Measurements from ENCODE around the gene C2orf49.
"Not testable (repeated sequence)": the region's sequence is repeated elsewhere in the genome, so short reads cannot be mapped to it uniquely, and the experiment has no call there.

Gene C2orf49

DNA sequence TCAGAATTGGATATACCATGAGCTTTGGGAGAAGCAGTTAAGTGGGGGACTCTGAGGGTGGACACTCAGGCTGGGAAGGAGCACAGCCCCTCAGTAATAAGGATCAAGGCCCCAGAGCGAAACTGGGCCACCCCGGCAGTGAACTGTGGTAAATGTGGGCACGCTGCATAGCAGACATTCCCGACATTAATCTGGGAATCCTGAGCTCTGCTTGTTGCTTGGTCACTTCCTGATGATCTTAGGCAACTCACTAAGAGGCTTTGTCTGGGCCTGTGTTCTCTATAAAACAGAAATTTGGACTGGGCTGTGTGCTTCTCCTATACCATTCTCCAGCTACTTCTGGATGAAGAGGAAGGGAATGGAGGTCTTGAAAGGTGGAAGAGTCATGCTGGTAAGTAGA, 12.6 kb upstream of the C2orf49 start:
- Histone ChIP-seq H3K4me1 (ENCODE audit: low read length) (no peaks in the 10 kb centered on the region), H3K9me2 (replicated peaks; ENCODE audit: insufficient read depth, low read length) (no peaks in the 10 kb centered on the region), H3K79me2 (ENCODE audit: low read length) (peaks cover 92% of the 10 kb centered on the region), H4K20me1 (ENCODE audit: insufficient read depth, low read length) (0 out of 2 replicates have a peak, but pooled peaks cover 2% of the 10 kb centered on the region), H2AFZ (ENCODE audit: low read length) (no peak overlapping the region), H3K9ac (ENCODE audit: low read length) (no peak overlapping the region), H3K27ac (ENCODE audit: low read length) (no peak overlapping the region), H3K36me3 (replicated peaks; ENCODE audit: insufficient read depth, low read length) (peaks cover 5% of the 10 kb centered on the region; the same call in 1 of the 2 replicates), H3K4me3 (ENCODE audit: low read length) (no peak overlapping the region), H3F3A (ENCODE audit: insufficient read depth, low read length) (no peaks in the 10 kb centered on the region), H3K4me2 (ENCODE audit: low read depth, low read length) (no peak overlapping the region), H3K27me3 (replicated peaks; ENCODE audit: insufficient read depth, low read length) (no peaks in the 10 kb centered on the region), H3K9me3 (replicated peaks; ENCODE audit: insufficient read depth, low read length) (no peaks in the 10 kb centered on the region)
- no peak for DNase-seq
- TF ChIP-seq EZH2 (optimal IDR thresholded peaks at IDR 0.05; ENCODE audit: low read depth, low read length) (no peak), EZH2phosphoT487 (IDR thresholded peaks at IDR 0.05; ENCODE audit: low read length) (no peak)
- TF ChIP-seq, protein P1, sequence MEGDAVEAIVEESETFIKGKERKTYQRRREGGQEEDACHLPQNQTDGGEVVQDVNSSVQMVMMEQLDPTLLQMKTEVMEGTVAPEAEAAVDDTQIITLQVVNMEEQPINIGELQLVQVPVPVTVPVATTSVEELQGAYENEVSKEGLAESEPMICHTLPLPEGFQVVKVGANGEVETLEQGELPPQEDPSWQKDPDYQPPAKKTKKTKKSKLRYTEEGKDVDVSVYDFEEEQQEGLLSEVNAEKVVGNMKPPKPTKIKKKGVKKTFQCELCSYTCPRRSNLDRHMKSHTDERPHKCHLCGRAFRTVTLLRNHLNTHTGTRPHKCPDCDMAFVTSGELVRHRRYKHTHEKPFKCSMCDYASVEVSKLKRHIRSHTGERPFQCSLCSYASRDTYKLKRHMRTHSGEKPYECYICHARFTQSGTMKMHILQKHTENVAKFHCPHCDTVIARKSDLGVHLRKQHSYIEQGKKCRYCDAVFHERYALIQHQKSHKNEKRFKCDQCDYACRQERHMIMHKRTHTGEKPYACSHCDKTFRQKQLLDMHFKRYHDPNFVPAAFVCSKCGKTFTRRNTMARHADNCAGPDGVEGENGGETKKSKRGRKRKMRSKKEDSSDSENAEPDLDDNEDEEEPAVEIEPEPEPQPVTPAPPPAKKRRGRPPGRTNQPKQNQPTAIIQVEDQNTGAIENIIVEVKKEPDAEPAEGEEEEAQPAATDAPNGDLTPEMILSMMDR (IDR thresholded peaks at IDR 0.05; ENCODE audit: low read length), result no peak

DNA sequence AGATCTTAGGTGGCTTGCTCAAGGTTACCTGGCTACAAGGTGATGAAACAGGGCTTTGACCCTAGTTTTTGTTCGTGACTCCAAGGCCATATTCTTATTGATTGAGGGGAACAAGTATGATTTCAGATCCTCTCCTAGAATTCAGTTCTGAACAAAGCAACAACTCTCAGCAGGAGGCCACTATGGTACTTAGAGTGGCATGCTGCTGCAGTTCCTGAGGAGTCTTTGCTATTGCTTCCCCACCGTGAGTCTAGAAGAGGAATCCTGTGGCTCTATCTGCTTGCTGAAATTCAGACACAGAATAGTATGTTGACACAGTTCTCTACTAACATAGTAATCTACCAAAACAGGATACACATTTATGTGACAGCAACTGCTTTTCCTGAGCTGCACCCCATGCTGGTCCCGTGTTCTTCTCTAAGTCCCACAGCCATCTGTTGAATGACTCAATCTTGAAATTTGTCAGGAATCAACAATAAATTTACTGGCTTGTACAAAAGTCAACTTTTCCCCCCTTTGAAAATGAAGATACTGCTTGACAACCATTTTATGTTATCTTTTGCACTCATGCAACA, 11.9 kb upstream of the C2orf49 start:
- no peak overlapping the region for H3K4me2 ChIP-seq (ENCODE audit: low read depth, low read length)
- no peaks in the 10 kb centered on the region for H3K27me3 ChIP-seq (replicated peaks; ENCODE audit: insufficient read depth, low read length)
- H3K9me3 ChIP-seq (replicated peaks; ENCODE audit: insufficient read depth, low read length), result no peaks in the 10 kb centered on the region
- no peaks in the 10 kb centered on the region for H3K9me2 ChIP-seq (replicated peaks; ENCODE audit: insufficient read depth, low read length)
- no peak overlapping the region for H3K27ac ChIP-seq (ENCODE audit: low read length)
- H3K79me2 ChIP-seq (ENCODE audit: low read length), result peaks cover 91% of the 10 kb centered on the region
- no peak for DNase-seq
- 0 out of 2 replicates have a peak, but pooled peaks cover 2% of the 10 kb centered on the region for H4K20me1 ChIP-seq (ENCODE audit: insufficient read depth, low read length)
- H3K9ac ChIP-seq (ENCODE audit: low read length), result no peak overlapping the region
- TF ChIP-seq EZH2phosphoT487 (IDR thresholded peaks at IDR 0.05; ENCODE audit: low read length), result no peak
- TF ChIP-seq EZH2 (optimal IDR thresholded peaks at IDR 0.05; ENCODE audit: low read depth, low read length), result no peak
- TF ChIP-seq, protein P1 (IDR thresholded peaks at IDR 0.05; ENCODE audit: low read length), result no peak
- no peak overlapping the region for H2AFZ ChIP-seq (ENCODE audit: low read length)
- H3K36me3 ChIP-seq (replicated peaks; ENCODE audit: insufficient read depth, low read length), result peaks cover 5% of the 10 kb centered on the region; the same call in 1 of the 2 replicates
- H3K4me1 ChIP-seq (ENCODE audit: low read length), result peaks cover 4% of the 10 kb centered on the region; the same call in 1 of the 2 replicates
- H3K4me3 ChIP-seq (ENCODE audit: low read length), result no peak overlapping the region
- no peaks in the 10 kb centered on the region for H3F3A ChIP-seq (ENCODE audit: insufficient read depth, low read length)

DNA sequence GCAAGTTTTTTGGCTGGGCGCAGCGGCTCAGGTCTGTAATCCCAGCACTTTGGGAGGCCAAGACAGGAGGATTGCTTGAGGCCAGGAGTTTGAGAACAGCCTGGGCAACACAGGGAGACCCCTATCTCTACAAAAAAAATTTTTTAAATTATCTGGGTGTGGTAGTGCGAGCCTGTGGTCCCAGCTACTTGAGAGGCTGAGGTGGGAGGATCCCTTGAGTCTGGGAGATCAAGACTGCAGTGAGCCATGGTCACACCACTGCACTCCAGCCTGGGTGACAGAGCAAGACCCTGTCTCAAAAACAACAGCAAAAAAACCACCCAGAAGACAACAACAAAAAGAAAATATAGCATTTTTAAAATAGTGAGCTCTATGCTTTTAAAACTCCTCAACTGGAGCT, 10.1 kb upstream of the C2orf49 start:
- not testable (repeated sequence) for DNase-seq; H3K4me2 ChIP-seq (ENCODE audit: low read depth, low read length)

DNA sequence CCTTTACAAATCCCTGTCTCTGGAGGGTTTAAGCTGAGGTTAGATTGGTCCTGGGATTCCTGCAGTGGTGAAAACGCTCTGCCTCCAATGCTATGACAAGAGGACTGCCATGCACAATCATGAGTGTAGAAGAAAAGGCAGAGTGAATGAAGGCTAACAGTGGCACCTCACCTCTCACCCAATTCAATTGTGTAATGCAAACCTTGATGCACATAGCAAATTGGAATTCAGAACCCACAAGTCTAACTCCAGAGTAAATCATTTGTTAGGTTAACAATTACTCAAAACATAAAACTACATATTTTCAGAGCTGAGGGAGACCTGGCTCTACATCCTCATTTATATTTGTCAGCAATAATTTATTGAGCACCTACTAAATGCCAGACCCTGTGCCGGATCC, 9.7 kb upstream of the C2orf49 start:
- no peaks in the 10 kb centered on the region for H3K9me3 ChIP-seq (replicated peaks; ENCODE audit: insufficient read depth, low read length)

More for the DNA sequence above, 10.1 kb upstream of the C2orf49 start:
- H3K36me3 ChIP-seq (replicated peaks; ENCODE audit: insufficient read depth, low read length); H3K9me2 ChIP-seq (replicated peaks; ENCODE audit: insufficient read depth, low read length); H3K27me3 ChIP-seq (replicated peaks; ENCODE audit: insufficient read depth, low read length); H3K4me1 ChIP-seq (ENCODE audit: low read length); H4K20me1 ChIP-seq (ENCODE audit: insufficient read depth, low read length); H3K4me3 ChIP-seq (ENCODE audit: low read length); H2AFZ ChIP-seq (ENCODE audit: low read length); H3K9me3 ChIP-seq (replicated peaks; ENCODE audit: insufficient read depth, low read length); H3K9ac ChIP-seq (ENCODE audit: low read length); H3F3A ChIP-seq (ENCODE audit: insufficient read depth, low read length); H3K27ac ChIP-seq (ENCODE audit: low read length): not testable (repeated sequence)
- H3K79me2 ChIP-seq (ENCODE audit: low read length), result peaks cover 75% of the 10 kb centered on the region

More for the DNA sequence above, 9.7 kb upstream of the C2orf49 start:
- Histone ChIP-seq H3K4me3 (ENCODE audit: low read length) (no peak overlapping the region), H3K9ac (ENCODE audit: low read length) (no peak overlapping the region), H3K4me1 (ENCODE audit: low read length) (peaks cover 4% of the 10 kb centered on the region; the same call in 1 of the 2 replicates), H4K20me1 (ENCODE audit: insufficient read depth, low read length) (0 out of 2 replicates have a peak, but pooled peaks cover 2% of the 10 kb centered on the region), H3K79me2 (ENCODE audit: low read length) (peaks cover 70% of the 10 kb centered on the region), H3K27ac (ENCODE audit: low read length) (no peak overlapping the region), H3K9me2 (replicated peaks; ENCODE audit: insufficient read depth, low read length) (no peaks in the 10 kb centered on the region), H3K27me3 (replicated peaks; ENCODE audit: insufficient read depth, low read length) (no peaks in the 10 kb centered on the region), H3K4me2 (ENCODE audit: low read depth, low read length) (peak overlapping the region; percentile 56), H3F3A (ENCODE audit: insufficient read depth, low read length) (no peaks in the 10 kb centered on the region), H3K36me3 (replicated peaks; ENCODE audit: insufficient read depth, low read length) (0 out of 2 replicates have a peak, but pooled peaks cover 5% of the 10 kb centered on the region), H2AFZ (ENCODE audit: low read length) (no peak overlapping the region)
- DNase-seq, result no peak
- no peak for TF ChIP-seq EZH2phosphoT487 (IDR thresholded peaks at IDR 0.05; ENCODE audit: low read length)
- no peak for TF ChIP-seq EZH2 (optimal IDR thresholded peaks at IDR 0.05; ENCODE audit: low read depth, low read length)
- TF ChIP-seq, protein P1 (IDR thresholded peaks at IDR 0.05; ENCODE audit: low read length), result no peak

All from MM.1S (cell line).